HFF-Myc (cell line): ENCODE results near the gene GRM8.

Experiments
- DNase-seq: peaks from one replicate; pipeline ENCODE4 v3.0.0-alpha.2; 2011; ENCODE audit warnings: low read depth; ENCODE audit errors: extremely low read depth
- H3K4me3 ChIP-seq: replicated peaks from 2 replicates; pipeline ENCODE4 v1.5.1; 2011; ENCODE audit warnings: low read depth, mild to moderate bottlenecking, control low read depth, low read length
- CTCF ChIP-seq: IDR thresholded peaks from 2 replicates; pipeline ENCODE4 v1.5.1; 2012; ENCODE audit warnings: mild to moderate bottlenecking, low read depth, low read length, control low read depth; ENCODE audit errors: missing control alignments

The GRM8 gene

GRCh38 chr7:127000725-127001124, 252.0 kb downstream of the GRM8 start:
- no peak overlapping the region for H3K4me3 ChIP-seq
- DNase-seq = no peak
- no peak for TF ChIP-seq CTCF

- H3K4me3 ChIP-seq = no peak overlapping the region
- no peak for DNase-seq
- no peak for TF ChIP-seq CTCF
These were observed 256.1 kb downstream of the GRM8 start for GRCh38 chr7:126996659-126997058.

GRCh38 chr7:126993626-126994213, 259.0 kb downstream of the GRM8 start:
- no peak overlapping the region for H3K4me3 ChIP-seq
- no peak for DNase-seq
- TF ChIP-seq CTCF = no peak

DNA sequence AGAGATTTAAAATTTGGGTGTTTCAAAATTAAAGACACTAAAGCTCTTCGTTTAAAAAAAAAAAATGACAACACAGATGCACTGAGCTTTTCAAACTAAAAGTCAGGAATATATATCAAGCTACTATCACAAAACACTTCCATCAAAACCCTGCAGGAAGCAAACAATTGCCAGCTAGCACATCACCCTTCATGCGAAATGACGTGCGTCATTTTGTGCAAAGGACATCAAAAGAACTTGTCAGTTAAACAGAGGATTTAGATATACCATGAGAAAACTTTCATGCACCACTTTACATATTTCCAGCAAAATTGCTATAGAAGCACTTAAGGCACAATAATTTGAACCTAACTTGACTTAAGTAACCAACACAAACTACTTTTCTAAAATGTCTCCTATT, 264.7 kb downstream of the GRM8 start:
- no peak for DNase-seq
- TF ChIP-seq CTCF = no peak
- no peak overlapping the region for H3K4me3 ChIP-seq

GRCh38 chr7:126979722-126980121, 273.0 kb downstream of the GRM8 start:
- TF ChIP-seq CTCF = no peak
- no peak for DNase-seq
- no peak overlapping the region for H3K4me3 ChIP-seq

GRCh38 chr7:126978865-126979264, 273.9 kb downstream of the GRM8 start:
- DNase-seq = no peak
- TF ChIP-seq CTCF = no peak

GRCh38 chr7:126973066-126973465, 279.7 kb downstream of the GRM8 start:
- H3K4me3 ChIP-seq = no peak overlapping the region
- no peak for TF ChIP-seq CTCF

More at GRCh38 chr7:126978865-126979264, 273.9 kb downstream of the GRM8 start:
- H3K4me3 ChIP-seq = no peak overlapping the region

More at GRCh38 chr7:126973066-126973465, 279.7 kb downstream of the GRM8 start:
- no peak for DNase-seq
